PC-9 (cell line): ENCODE measurements around the gene FAM81A.

Experiments
- EZH2 ChIP-seq: fragments of 200-600 bp; sonication (generic); IDR thresholded peaks from 2 replicates; pipeline ENCODE4 v1.8.0; 2017; ENCODE audit warnings: antibody characterized with exemption, low read depth
- TF ChIP-seq, protein P1 (sequence below): fragments of 200-600 bp; sonication (generic); conservative IDR thresholded peaks from 2 replicates; pipeline ENCODE4 v1.6.1; 2017; ENCODE audit warnings: mixed run types, antibody characterized with exemption, mild to moderate bottlenecking, moderate library complexity

DNA sequence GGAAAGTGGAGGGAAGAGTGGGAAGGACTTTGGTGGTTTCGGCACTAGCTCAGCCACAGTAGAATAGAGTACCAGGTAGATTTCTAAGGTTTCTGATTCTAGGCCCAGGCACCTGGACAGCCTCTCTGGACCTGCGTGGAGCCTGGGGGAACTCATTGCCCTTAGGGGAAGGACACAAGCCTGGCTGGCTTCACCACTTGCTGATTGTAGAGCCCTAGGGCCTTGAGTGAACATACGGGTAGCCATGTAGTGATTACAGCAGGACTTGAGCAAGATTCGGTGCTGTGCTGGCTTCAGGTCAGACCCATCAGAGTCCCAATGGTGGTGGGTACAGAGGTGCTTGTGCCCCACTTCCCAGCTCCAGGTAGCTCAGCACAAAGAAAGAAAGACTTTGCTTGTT lies 47.0 kb downstream of the FAM81A start:
- TF ChIP-seq, protein P1, sequence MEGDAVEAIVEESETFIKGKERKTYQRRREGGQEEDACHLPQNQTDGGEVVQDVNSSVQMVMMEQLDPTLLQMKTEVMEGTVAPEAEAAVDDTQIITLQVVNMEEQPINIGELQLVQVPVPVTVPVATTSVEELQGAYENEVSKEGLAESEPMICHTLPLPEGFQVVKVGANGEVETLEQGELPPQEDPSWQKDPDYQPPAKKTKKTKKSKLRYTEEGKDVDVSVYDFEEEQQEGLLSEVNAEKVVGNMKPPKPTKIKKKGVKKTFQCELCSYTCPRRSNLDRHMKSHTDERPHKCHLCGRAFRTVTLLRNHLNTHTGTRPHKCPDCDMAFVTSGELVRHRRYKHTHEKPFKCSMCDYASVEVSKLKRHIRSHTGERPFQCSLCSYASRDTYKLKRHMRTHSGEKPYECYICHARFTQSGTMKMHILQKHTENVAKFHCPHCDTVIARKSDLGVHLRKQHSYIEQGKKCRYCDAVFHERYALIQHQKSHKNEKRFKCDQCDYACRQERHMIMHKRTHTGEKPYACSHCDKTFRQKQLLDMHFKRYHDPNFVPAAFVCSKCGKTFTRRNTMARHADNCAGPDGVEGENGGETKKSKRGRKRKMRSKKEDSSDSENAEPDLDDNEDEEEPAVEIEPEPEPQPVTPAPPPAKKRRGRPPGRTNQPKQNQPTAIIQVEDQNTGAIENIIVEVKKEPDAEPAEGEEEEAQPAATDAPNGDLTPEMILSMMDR, result no peak
- no peak for TF ChIP-seq EZH2
